A172 (cell line): ENCODE measurements around the gene SF3A2. TPM values are rescaled to one million over a fixed set of nuclear protein-coding genes. Genes with fewer than 3 reads are reported as not detected.

Source experiments
- DNase-seq: peaks from one replicate; pipeline ENCODE4 v3.0.0-alpha.2; 2015; ENCODE audit warnings: low spot score
- total RNA-seq: library from RNA; depleted of rRNA; stranded (reverse); fragments of >200 nt; shearing (Covaris generic); gene quantifications from 2 replicates; pipeline ENCODE4 v1.2.3, GENCODE V29; 2014; rRNA removed

The SF3A2 gene
- total RNA-seq, 1 experiment from 2014 or later: 42.9 TPM

GRCh38 chr19:2290441-2291184 lies 54.0 kb downstream of the SF3A2 start:
- DNase-seq: no peak

GRCh38 chr19:2291185-2291751 lies 54.6 kb downstream of the SF3A2 start:
- DNase-seq: no peak

GRCh38 chr19:2294687-2295335 lies 58.2 kb downstream of the SF3A2 start:
- DNase-seq: peak; percentile 53

- DNase-seq: no peak
These were observed 59.5 kb downstream of the SF3A2 start for GRCh38 chr19:2296141-2296540.

Other genes starting within 250 kb of the SF3A2 start
- 54.7 and 60.4 TPM in 2 replicates for gene BTBD2, start 221.1 kb upstream of the SF3A2 start, total RNA-seq
- 40.4 and 53.8 TPM in 2 replicates for gene MKNK2, start 185.6 kb upstream of the SF3A2 start, total RNA-seq
- gene MOB3A, start 140.5 kb upstream of the SF3A2 start, total RNA-seq: 17.4 and 21.5 TPM in 2 replicates
- 2.7 and 2.8 TPM in 2 replicates for gene IZUMO4, start 139.9 kb upstream of the SF3A2 start, total RNA-seq
- 167 and 176 TPM in 2 replicates for gene AP3D1, start 85.3 kb upstream of the SF3A2 start, total RNA-seq
- 6.5 and 6.8 TPM in 2 replicates for gene DOT1L, start 72.9 kb upstream of the SF3A2 start, total RNA-seq
- 172 and 177 TPM in 2 replicates for gene PLEKHJ1, start 495 bp upstream of the SF3A2 start, total RNA-seq
- 8.5 and 10.0 TPM in 2 replicates for gene AMH, start 12.5 kb downstream of the SF3A2 start, total RNA-seq
- gene JSRP1, start 19.6 kb downstream of the SF3A2 start, total RNA-seq: not detected in 2 replicates
- gene PEAK3, start 45.4 kb downstream of the SF3A2 start, total RNA-seq: 0.22 and 1.7 TPM in 2 replicates
- not detected in 2 replicates for gene LINGO3, start 71.3 kb downstream of the SF3A2 start, total RNA-seq
- 493 and 592 TPM in 2 replicates for gene LSM7, start 91.8 kb downstream of the SF3A2 start, total RNA-seq
- gene SPPL2B, start 91.9 kb downstream of the SF3A2 start, total RNA-seq: 51.9 and 60.7 TPM in 2 replicates
- not detected in 2 replicates for gene TMPRSS9, start 123.4 kb downstream of the SF3A2 start, total RNA-seq
- gene TIMM13, start 190.8 kb downstream of the SF3A2 start, total RNA-seq: 85.0 and 110 TPM in 2 replicates
- 232 and 348 TPM in 2 replicates for gene LMNB2, start 220.1 kb downstream of the SF3A2 start, total RNA-seq
- 92.7 and 97.6 TPM in 2 replicates for gene GADD45B, start 239.3 kb downstream of the SF3A2 start, total RNA-seq